ENCODE results near the gene TMEM184A.
A peak's percentile ranks its signal among the peaks of the same experiment; 100 is the strongest.

Gene TMEM184A

DNA sequence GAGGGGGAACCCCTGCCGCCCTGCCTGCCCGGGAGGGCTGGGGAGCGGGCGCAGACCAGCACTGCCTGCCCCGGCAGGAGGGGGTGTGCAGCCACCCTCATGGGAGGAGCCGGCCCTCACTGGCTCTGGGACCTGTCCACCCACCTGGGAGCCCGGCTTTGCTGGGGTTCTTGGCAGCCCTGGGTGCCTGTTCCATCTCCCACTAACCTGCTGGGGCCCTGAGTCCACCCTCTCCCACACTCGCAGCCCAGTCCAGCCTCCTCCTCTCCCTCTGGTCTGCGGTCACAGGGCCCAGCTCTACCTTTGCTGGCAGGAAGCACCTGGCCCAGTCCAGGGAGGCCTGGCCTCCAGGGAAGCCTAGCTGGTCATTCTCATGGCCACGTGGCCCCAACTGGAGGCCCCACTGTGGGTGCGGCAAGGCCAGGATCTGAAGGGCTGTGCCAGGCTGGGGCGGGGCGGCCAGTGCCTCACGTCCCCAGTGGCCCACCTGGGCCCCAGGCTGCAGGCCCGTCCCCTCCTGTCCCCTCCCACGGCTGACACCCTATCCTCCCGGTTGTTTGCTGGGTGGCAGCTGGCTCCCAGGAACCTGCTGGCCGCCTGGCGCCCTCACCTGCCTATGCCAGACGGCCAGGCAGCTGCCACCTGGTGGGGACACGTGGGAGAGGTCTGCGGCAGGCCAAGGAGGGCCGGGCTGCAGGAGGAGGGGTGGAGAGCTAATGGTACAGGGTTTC is at the start of gene TMEM184A:
TSS of gene TMEM184A (minus strand) at position 393 of the 731 bp plus-strand sequence. CDS start 721 bp downstream, outside the sequence.
- peak; percentile 25 for DNase-seq (ENCODE audit: low read depth)

- DNase-seq (ENCODE audit: low read depth), result no peak
Observed at GRCh38 chr7:1604383-1604782, 48.4 kb upstream of the TMEM184A start.

- DNase-seq (ENCODE audit: low read depth), result no peak
Observed at GRCh38 chr7:1603346-1604225, 47.6 kb upstream of the TMEM184A start.

GRCh38 chr7:1602386-1602785 is 46.4 kb upstream of the TMEM184A start:
- no peak for DNase-seq (ENCODE audit: low read depth)

DNA sequence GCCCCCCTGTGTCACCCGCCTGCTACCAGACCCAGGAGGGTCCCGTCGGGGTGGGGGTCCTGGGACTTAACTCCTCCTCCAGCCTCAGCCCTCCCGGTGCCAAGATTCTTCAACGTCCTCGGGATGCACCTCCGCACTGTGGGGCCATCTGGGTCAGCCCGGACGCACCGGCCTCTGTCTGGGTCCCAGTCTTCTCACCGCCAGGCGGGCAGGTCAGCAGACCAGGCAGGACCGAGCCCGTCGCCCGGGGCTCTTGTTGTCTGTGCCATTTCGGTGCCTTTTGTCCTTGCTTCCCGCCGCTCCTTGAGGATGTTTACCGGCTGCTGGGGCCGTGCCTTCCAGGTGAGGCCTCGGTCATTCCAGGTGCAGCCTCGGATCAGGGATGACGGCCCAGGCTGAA is 46.0 kb upstream of the TMEM184A start:
- DNase-seq (ENCODE audit: low read depth), result no peak

GRCh38 chr7:1599640-1600395 is 43.8 kb upstream of the TMEM184A start:
- no peak for DNase-seq (ENCODE audit: low read depth)

DNA sequence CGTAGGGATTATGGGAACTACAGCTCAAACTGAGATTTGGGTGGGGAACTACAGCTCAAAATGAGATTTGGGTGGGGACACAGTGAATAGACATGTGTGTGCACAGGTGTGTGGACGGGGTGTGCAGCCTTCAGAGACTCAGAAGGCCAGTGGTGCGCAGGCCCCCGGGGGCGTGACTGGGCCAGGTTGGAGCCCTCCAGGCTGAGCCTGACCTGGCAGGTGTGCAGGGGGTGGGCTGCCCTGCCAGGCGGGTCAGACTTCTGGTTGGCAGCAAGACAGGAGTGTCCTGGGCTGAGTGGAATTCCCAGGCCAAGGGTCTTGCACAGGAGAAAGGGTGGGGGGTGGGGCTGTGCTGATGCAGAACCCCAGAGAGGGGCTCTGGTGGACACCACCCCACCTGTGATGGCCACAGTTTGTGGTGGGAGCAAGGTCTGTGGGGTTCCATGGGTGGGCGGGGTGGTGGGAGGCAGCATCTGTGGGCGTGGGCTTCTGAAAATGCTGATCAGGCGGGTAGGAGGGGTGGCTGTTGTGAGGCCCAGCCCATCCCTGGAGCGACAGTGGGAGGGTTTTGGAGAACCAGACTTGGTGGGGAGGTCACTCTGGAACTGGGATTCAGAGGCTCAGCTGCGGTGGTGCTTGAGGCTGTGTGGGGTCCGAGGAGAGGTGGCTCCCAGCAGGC is 43.1 kb upstream of the TMEM184A start:
- no peak for DNase-seq (ENCODE audit: low read depth)

DNA sequence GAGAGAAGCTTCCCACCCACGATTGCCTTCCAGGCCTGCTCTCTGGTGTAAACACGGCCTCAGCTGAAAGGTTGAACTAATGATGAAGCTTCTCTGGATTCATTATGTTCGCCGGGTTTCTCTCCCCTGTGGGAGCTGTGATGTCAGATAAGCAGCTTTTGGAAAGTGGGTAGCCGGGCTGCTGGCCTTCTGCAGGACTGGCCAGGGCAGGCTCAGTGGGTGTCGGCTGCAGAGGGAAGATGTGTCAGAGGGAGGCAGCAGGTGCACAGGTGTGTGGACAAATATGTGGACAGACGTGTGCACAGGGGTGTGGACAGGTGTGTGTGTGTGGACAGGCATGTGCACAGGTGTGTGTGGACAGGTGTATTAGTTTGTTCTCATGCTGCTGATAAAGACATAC is 42.3 kb upstream of the TMEM184A start:
- DNase-seq (ENCODE audit: low read depth), result no peak

DNA sequence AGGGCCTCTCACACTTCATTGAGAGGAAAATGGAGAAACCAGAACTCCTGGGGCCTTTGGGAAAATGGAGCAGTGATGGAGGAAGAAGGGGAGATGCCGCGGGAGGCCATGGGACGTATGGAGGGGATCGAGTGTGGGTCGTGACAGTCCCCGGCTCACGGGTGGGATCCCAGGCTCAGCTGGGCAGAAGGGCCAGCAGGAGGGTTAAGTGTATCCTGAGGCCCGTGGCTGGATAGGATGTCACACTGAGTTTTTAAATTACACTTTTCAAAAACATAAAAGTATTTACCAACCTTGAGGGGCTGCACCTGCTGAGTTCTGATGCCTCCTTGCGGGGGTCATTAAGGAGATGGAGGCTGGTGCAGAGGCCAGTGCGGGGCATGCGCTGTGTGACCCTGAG is 41.8 kb upstream of the TMEM184A start:
- DNase-seq (ENCODE audit: low read depth), result no peak

DNA sequence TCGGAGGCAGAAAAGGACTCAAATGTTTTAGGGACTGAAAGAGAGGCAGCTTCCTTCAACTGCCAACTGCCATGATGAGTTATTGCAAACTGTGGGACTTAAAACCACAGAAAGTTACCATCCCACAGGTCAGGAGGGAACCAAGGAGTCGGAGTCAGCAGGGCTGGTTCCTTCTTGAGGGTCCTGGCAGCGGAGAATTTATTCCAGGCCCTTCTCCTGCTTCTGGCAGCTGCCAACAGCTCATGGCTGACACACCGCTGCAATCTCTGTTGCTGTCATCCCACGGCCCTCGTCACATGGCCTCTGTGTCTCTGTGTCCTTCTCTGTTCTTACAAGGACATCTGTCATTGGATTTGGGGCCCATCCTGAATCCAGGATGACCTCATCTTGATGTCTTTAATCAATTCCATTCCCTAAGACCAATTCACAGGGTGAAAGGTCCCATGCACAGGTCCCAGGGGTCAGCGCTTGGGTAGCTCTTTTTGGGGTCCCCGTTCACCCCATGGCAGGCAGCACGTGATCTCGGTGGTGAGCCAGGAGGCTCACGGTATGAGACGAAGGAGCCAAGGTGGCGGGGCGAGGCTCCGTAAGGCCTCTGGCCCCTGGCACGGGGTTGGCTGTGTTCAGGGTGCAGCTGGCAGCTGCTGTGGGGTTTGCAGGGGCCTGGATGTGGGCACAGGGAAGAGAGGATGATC is 41.2 kb upstream of the TMEM184A start:
- DNase-seq (ENCODE audit: low read depth), result no peak

- DNase-seq (ENCODE audit: low read depth), result no peak
Observed at GRCh38 chr7:1596181-1597043, 40.4 kb upstream of the TMEM184A start.

DNA sequence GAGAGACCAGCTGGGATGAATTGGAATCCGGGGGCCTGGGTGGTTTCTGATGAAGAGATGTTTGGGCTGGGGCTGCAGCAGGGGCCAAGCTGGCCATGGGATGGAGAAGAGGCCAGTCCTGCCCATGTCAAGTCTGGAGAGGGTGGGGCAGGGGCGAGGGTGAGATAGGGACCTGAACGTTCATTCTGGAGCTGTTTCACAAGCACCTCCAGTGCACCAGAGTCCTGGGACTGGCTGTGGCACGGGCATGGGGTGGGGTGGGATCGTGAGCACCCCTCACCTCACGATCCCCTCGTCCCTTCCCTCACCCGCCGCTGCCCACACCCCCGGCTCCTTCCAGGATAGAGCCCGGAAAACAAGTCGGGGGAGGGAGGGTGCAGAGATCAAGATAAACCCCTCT is 39.6 kb upstream of the TMEM184A start:
- DNase-seq (ENCODE audit: low read depth), result no peak

GRCh38 chr7:1595027-1595426 is 39.0 kb upstream of the TMEM184A start:
- DNase-seq (ENCODE audit: low read depth), result no peak

- no peak for DNase-seq (ENCODE audit: low read depth)
Observed at GRCh38 chr7:1593904-1594421, 38.0 kb upstream of the TMEM184A start.

DNA sequence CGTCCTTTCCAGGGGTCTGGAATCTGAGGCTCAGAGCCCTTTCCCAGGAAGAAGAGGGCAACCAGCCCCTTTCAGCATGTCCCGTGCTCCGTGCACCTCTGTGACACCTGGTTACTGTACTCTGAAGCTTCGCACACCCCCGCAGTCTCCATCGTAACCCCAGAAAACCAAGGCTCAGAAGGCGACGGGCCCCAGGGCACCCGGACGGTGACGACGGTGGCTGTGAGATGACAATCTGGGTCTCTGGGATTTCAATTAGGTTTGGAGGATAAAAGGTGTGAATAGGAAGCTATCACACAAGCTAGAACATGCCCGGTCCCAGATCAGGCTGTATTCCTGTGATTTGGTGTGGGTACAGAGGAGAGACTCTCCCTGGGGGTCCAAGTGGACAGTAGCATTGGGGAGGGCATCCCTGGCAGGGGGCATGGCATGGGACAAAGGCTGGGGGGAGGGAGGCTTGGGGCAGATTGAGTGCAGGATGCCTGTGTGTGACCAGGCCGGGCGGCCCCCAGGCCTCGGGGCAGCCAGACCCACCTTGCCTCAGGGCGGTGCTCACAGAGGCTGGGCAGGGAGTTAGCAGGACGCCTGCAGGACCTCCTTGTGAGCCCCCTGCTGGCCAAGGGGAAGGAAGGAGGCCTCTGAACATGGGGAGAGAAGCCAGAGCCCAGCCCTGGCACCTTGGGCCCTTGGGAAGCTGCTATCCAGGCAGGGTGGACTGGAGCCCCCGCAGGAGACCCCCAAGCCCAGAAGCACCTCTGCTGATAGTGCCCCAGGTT is 37.3 kb upstream of the TMEM184A start:
- no peak for DNase-seq (ENCODE audit: low read depth)

DNA sequence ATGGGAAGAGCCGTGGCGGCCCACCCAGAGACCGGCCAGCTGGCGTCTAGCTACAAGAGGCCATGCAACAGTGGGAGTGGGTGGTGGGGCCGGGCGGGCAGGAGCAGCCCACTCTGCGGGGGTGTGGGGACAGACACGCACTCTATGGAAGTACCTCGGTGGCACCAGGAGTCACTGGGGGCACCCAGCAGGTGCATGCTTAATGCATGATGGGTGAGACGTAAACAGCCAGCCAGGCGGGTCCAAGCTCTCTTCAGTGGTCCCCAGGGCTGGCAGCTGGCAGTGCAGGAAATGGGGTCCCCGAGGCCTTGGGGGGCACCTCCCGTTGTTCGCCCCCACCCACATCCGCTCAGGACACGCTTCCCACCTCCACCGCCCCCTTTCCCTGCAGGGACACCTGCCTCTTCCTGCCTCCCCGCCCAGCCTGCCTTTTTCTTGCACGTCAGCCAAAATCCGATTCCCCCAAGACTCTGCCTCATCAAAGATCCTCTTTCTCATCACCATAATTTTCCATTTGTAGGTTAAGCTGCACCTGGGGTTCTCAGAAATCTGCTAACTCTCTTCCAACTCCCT is 36.4 kb upstream of the TMEM184A start:
- no peak for DNase-seq (ENCODE audit: low read depth)

DNA sequence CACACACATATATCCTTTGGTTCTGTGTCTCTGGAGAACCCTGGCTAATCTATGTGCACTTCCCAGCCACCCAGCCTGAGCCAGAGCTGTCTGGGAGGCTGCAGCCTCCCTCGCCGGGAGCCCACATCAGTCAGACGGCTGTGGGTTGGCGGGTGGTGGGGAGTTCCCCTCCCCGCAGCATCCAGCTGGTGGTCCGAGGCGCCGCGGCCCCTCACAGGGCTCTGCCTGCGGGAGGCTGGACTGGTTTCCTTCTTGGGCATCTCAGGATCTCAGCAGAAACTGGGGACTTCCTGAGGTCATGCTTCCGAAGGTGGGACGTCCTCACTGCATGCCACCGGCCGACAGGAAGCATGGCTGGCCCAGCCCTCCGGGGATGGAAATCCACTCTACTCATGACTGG is 35.9 kb upstream of the TMEM184A start:
- DNase-seq (ENCODE audit: low read depth), result no peak

DNA sequence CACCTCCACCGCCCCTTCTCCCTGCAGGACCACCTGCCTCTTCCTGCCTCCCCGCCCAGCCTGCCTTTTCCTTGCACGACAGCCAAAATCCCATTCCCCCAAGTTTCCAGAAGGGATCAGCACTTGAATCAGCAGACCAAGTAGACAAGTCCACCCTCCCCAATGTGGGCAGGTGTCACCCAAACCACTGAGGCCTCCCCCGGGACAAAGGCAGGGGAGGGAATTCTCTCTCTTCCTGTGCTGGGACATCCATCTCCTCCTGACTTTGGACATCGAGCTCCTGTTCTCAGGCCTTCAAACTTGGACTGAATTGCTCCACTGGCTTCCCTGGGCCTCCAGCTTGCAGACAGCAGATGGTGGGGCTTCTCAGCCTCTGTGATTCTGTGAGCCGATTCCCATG is 35.4 kb upstream of the TMEM184A start:
- no peak for DNase-seq (ENCODE audit: low read depth)

DNA sequence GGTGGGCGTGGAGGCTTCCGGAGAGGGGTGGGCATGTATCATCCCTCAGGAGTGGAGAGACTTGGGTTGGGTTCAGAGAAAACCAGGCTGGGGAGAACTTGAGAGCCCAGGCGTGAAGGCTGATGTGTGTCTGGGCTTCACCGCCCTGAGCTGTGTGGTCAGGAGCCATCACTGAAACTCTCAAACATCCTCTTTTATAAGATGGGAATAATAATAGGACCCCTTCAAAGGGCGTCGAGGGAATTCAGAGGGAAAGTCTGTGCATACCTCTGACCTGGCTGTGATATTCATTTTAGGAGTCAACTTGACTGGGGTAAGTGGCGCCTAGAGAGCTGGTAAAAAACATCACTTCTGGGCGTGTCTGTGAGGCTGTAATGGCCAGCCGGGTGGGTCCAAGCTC is 34.9 kb upstream of the TMEM184A start:
- DNase-seq (ENCODE audit: low read depth), result no peak
